Activated CD4-positive, CD25-positive, alpha-beta regulatory T cell treated with anti-CD3 and anti-CD28 coated beads, Interleukin-2, amount 50 U/mL, for 24 hours (primary cell): ENCODE data around the gene CFD.
"Not testable (repeated sequence)": the region's sequence is repeated elsewhere in the genome, so short reads cannot be mapped to it uniquely, and the experiment has no call there.

Experiments
- ATAC-seq, 2 donors: fragments of 150-1000 bp; cut with Tn5 transposase; one replicate each; pipeline ENCODE4 v1.10.0; 2021; ENCODE audit warnings: mild to moderate bottlenecking in 1 of 2, moderate library complexity in 1 of 2

CFD gene

DNA sequence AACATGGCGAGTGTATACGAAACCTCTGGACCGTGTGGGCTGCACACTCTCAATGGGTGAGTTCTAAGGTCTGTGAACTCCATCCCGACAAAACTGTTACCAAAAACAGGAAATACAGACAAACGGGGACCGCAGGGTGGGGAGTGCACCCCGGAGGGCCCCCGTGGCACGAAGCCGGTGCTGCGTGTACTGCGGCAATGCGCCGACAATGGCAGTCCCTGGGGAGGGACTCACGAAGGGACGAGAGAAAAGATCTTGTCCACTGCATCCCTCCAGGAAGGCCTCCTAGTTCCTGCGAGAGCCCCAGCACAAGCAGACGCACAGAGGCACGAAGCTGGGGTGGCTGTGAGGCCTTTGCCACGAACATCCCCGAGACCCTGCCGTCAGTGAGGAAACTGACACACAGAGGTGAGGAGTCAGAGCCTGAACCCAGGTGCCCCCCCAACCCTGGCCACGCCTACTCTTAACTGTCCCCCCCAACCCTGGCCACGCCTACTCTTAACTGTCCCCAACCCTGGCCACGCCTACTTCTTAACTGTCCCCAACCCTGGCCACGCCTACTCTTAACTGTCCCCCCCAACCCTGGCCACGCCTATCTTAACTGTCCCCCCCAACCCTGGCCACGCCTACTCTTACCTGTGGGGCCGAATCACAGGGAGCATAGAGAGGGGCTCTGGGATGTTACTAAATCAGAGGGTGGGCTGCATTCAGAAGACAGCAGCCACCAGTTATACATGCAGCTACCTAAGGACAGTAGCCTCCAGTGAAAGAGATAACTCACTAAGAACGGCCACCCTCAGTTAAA is 29.3 kb downstream of the CFD start:
- ATAC-seq, result peak; percentile 5 to 22

- no peak for ATAC-seq
Measured at GRCh38 chr19:889662-890295, 30.3 kb downstream of the CFD start.

DNA sequence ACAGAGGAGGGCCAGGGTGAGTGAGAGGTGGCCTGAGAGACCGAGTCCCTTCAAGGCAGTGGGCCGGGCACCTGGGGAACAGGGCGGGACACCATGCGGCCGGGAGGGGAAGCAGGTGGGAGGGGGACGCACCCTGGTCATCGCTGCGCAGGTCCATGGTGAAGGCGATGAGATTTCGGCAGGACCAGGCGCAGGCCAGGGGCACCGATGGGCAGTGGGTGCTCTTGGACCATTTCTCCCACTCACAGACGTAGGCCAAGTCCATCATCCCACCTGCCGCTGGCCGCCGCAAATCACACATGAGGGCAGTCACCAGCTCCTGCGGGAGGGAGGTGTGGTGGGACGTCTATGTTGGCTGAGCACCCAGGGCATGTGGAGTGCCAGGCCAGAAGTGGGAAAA is 31.4 kb downstream of the CFD start:
- ATAC-seq, result no peak

- ATAC-seq, result not testable (repeated sequence)
Measured at GRCh38 chr19:891421-892200, 32.1 kb downstream of the CFD start.

DNA sequence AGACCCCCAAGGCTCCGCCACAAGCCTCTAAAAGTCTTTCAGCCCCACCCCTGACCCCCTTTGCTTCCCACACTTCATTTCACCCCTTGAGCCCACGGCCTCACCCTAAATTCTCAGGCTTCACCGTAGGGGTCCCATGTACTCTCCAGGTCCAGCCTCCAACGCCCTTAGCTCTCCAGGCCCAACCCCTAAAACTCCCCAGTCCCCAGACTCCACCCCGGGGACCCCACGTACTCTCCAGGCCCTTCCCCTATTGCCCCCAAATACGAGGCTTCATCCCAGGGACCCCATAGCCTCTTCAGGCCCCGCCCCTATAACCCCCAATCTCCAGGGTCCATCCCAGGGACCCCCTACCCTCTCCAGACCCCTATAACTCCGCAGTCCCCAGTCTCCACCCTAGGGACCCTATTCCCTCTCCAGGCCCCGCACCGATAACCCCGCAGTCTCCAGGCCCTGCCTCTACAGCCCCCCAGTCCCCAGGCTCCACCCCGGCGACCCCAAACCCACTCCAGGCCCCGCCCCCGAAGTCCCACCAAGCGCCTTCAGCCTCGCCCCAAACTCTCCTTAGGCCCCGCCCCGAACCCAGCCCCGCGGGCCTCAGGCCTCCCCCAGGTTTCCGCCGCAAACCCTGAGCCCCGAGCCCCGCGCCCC is 32.9 kb downstream of the CFD start:
- ATAC-seq, result no peak

GRCh38 chr19:892894-893689 is 33.6 kb downstream of the CFD start, which contains the start of the genes MED16 and RNU6-9:
MED16 (minus strand) TSS chr19:893187; CDS start chr19:891131, 2,056 bp downstream.
RNU6-9 (plus strand) TSS chr19:893484.
- peak; percentile 92 for ATAC-seq

DNA sequence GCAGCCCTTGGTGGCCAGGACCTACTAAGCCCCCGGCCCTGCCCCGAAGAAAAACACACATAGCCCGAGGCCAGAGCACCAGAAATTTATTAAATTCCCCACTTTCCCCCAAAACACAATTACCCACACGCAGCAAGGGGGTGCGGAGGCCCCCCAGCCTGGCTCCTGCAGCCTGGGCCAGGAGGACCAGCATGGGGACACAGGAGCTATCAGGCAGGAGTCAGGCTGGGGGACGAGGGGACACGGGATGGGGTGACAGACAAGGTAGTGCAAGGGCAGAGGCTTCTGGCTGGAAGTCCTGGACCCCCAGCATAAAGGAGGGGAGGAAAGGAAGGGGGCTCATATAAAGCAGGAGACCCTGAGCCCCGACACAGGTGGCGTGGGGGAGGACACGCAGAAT is 37.0 kb downstream of the CFD start:
- no peak for ATAC-seq

DNA sequence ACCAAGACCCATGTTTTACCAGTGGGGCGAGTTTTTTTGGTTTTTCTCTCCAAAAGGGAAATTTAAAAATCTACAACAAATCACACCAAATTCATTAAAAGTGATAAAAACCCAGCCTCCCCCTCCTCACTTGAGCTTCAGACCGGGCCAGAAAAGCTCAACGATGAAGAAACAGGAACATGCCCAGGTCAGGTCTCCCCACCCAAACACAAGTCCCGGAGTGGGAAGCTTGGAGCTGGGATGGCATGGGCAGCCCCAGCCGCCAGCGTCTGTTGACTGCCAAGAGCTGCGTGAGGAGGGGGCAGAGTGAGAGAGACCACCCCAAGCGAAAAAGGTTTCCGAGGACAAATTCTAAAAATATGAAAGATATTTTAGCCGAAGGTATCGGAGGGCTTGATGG is 37.5 kb downstream of the CFD start:
- ATAC-seq, result no peak

GRCh38 chr19:897442-898039 is 38.1 kb downstream of the CFD start:
- no peak for ATAC-seq

DNA sequence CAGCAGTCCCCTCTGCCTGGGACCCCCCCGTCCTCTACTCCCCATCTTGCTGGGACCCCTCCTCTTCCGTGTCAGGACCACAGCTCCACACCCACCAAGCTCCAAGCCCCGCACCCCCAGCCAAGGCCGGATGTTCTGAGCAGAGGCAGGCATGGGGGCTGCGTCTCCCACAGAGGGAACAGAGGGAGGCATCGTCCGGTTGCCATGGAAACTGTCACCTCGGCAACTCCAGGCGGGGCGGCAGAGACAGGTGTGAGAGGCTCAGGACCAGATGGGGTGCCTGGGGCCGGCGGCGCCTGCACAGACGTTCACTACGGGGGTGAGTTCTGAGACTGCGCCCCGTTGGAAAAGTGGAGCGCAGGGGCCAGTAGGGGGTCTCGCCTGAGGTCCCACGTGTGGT is 39.2 kb downstream of the CFD start:
- no peak for ATAC-seq

DNA sequence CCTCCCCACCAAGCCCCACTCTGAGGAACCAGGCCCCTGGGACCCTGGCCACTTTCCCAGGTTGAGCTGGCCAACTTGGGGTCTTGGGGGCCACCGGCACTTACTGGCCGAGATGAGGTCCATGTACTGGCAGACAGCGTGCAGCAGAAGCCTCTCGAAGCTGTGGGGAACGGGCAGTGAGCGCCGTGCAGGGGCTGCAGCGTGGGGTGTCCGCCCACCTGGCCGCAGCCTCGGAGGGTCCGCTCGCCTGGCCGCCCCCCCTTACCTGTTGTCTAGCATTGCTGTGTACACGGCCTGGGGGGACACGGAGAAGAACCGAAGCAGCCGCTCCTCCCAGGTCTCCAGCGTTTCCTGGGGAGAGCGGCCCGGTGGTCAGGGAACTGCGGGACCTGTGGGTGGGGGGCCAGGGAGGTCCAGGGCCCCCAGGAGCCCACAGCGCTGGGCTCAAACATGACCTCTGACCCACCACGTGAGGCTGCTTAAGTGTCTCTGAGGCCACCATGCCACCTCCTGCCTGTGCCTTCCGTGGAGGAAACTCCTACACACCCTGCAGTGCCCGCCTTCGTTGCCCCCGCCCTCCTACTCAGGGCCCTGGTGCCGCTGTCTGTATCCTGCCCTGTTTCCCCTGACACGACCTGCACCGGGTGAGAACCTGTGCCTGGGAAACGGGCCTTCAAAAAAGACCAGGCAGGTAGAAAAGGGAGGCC is 40.0 kb downstream of the CFD start:
- no peak for ATAC-seq

DNA sequence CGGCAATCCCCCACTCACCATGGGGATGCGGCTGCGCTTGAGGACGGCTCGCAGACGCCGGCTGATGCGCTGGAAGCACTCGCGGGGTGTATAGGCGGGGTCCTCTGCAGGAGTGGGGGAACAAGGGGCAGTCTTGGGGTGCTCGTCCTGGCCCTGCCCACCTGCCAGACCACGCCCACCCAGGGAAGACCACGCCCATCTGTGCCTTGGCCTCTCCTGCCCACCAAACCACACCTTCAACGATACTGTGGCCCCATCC is 40.5 kb downstream of the CFD start:
- ATAC-seq, result peak in 1 of 2 donors; percentile 8

- ATAC-seq, result peak; percentile 11 to 28
Measured at GRCh38 chr19:900302-901111, 41.0 kb downstream of the CFD start.

- no peak for ATAC-seq
Measured at GRCh38 chr19:901216-902092, 42.0 kb downstream of the CFD start.

DNA sequence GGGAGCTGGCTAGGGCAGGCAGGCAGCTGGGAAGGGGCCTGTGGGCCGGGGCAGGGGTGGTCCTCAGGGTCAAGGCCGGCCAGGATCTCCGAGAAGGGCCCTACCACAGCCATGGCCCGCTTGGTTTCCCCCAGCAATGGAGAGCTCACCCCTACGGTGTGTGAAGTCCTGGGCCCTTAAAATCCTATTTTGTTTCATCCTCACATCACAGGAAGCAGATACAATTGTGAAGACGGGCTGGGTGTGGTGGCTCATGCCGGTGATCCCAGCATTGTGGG is 42.6 kb downstream of the CFD start:
- no peak for ATAC-seq

DNA sequence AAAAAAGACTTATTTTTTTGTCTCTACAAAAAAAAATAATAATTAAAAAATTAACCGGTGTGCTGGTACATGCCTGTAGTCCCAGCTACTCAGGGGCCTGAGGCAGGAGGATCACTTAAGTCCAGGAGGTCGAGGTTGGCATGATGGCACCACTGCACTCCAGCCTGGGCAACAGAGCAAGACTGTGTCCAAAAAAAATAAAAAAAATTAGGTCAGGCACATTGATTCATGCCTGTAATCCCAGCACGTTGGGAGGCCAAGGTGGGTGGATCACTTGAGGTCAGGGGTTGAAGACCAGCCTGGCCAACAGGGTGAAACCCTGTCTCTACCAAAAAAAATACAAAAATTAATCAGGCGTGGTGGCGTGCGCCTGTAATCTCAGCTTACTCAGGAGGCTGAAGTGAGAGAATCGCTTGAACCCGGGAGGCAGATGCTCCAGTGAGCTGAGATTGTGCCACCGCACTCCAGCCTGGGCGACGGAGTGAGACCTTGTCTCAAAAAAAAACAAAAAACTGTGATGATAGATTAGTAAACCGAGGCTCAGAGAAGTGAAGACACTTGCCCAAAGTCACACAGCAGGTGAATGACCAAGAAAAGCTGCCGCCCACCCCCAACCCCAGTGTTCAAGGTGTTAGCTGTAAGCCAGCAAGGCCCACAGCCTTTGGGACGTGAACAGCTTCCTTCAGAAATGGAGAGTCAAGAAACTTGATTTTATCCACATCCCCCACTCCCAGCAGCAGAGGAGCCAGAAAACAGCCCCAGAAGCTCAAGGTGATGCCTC is 43.2 kb downstream of the CFD start:
- ATAC-seq, result no peak

GRCh38 chr19:903266-903797 is 43.9 kb downstream of the CFD start:
- no peak for ATAC-seq

DNA sequence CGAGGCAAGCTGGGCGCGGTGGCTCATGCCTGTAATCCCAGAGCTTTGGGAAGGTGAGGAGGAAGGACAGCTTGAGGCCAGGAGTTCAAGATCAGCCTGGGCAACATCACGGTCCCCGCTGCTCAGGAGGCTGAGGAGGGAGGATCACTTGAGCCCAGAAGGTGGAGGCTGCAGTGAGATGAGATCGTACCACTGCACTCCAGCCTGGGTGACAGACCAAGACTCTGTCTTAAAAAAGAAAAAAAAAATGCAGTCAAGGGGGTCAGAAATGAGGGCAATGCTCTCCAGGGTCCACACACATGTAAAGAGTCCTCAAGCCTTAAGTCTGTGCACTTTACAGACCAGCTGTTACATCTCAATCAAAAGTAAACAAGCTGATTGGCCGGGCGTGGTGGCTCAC is 45.1 kb downstream of the CFD start:
- ATAC-seq, result no peak

- no peak for ATAC-seq
Measured at GRCh38 chr19:906480-906879, 47.0 kb downstream of the CFD start.
